CD4-positive, alpha-beta memory T cell (primary cell): ENCODE data around the gene UBR7. TPM values are rescaled to one million over a fixed set of nuclear protein-coding genes. Genes with fewer than 3 reads are reported as not detected.
A peak's percentile ranks its signal among the peaks of the same experiment; 100 is the strongest.

Experiments used
- CTCF ChIA-PET: fragments of 350-600 bp; sonication (Branson Sonifier 250); formaldehyde crosslinking; loops from one replicate; lab custom pipeline; 2021; ENCODE audit warnings: inconsistent platforms; ENCODE audit not compliant: partially characterized antibody; lab: Charles Lee
- POLR2A ChIA-PET: fragments of 350-600 bp; sonication (Branson Sonifier 250); formaldehyde crosslinking; loops from one replicate; lab custom pipeline; 2021; ENCODE audit not compliant: partially characterized antibody; lab: Charles Lee
- DNase-seq, 5 donors: peaks; one replicate each; pipeline versions ENCODE4 v3.0.0 to v3.0.0-alpha.2; 2020 to 2022; ENCODE audit warnings: mixed read lengths in 1 of 5
- H3K27ac ChIP-seq: one replicate; pipeline ENCODE4 v1.7.0; 2013; ENCODE audit warnings: low read depth, low read length
- H3K27me3 ChIP-seq: 2 replicates; pipeline ENCODE4 v1.7.0; 2013; ENCODE audit warnings: mild to moderate bottlenecking, low read length, moderate library complexity; ENCODE audit not compliant: insufficient read depth
- H3K36me3 ChIP-seq: 2 replicates; pipeline ENCODE4 v1.7.0; 2013; ENCODE audit warnings: mild to moderate bottlenecking, low read length, moderate library complexity; ENCODE audit not compliant: insufficient read depth
- H3K4me1 ChIP-seq: 2 replicates; pipeline ENCODE4 v1.7.0; 2013; ENCODE audit warnings: mild to moderate bottlenecking, low read length, moderate library complexity; ENCODE audit not compliant: insufficient read depth
- H3K4me3 ChIP-seq, 2 donors: one replicate each; pipeline ENCODE4 v1.7.0; 2013; ENCODE audit warnings: low read length in 2 of 2, mild to moderate bottlenecking in 1 of 2
- H3K9me3 ChIP-seq, 2 donors: one replicate each; pipeline ENCODE4 v1.7.0; 2013; ENCODE audit warnings: low read length in 2 of 2, control low read depth in 1 of 2; ENCODE audit not compliant: control insufficient read depth in 1 of 2
- H3K27ac Mint-ChIP-seq, 7 donors: one replicate each; pipeline ENCODE4 v1.8.0; 2020 to 2021; ENCODE audit warnings: mixed read lengths in 7 of 7, mild to moderate bottlenecking in 6 of 7, inconsistent platforms in 3 of 7, moderate library complexity in 3 of 7
- H3K27me3 Mint-ChIP-seq, 2 donors: one replicate each; pipeline ENCODE4 v1.8.0; 2020 to 2021; ENCODE audit warnings: mixed read lengths in 2 of 2
- H3K36me3 Mint-ChIP-seq, 2 donors: one replicate each; pipeline ENCODE4 v1.8.0; 2020 to 2021; ENCODE audit warnings: mixed read lengths in 2 of 2, inconsistent platforms in 1 of 2, mild to moderate bottlenecking in 1 of 2
- H3K4me1 Mint-ChIP-seq, 4 donors: one replicate each; pipeline ENCODE4 v1.8.0; 2020 to 2021; ENCODE audit warnings: mixed read lengths in 4 of 4, mild to moderate bottlenecking in 1 of 4
- H3K4me3 Mint-ChIP-seq, 8 donors: one replicate each; pipeline ENCODE4 v1.8.0; 2020 to 2021; ENCODE audit warnings: mixed read lengths in 8 of 8, mild to moderate bottlenecking in 7 of 8, moderate library complexity in 6 of 8, inconsistent platforms in 3 of 8
- H3K9me3 Mint-ChIP-seq, 8 donors: one replicate each; pipeline ENCODE4 v1.8.0; 2020 to 2021; ENCODE audit warnings: mixed read lengths in 8 of 8, mild to moderate bottlenecking in 5 of 8, inconsistent platforms in 3 of 8, moderate library complexity in 1 of 8
- intact Hi-C: fragments of 100-400 bp; cut with micrococcal nuclease; formaldehyde crosslinking; loops from one replicate; pipeline ENCODE4 v1.15.1; 2023
- polyA plus RNA-seq, 2 donors: library from polyadenylated mRNA; unstranded; fragments of 300-500 nt; fragmentation: Illumina TruSeq; gene quantifications; one replicate each; pipeline ENCODE4 v1.2.3, GENCODE V29; 2021
- total RNA-seq, 2 experiments: library from RNA; stranded (reverse); gene quantifications; one replicate each; pipeline ENCODE4 v1.2.3, GENCODE V29; 2021

UBR7 gene
- total and polyA plus RNA-seq, 4 experiments from 2014 or later: 17.5 to 47.8 (median 23.1) TPM

- H3K36me3 ChIP-seq: peaks cover 32% of the 10 kb centered on the region
- H3K27me3 Mint-ChIP-seq: no peaks in the 10 kb centered on the region
- no peaks in the 10 kb centered on the region for H3K9me3 ChIP-seq
- H3K36me3 Mint-ChIP-seq: peaks cover 48 to 70% of the 10 kb centered on the region in 2 donors
- H3K4me1 ChIP-seq: no peaks in the 10 kb centered on the region
- H3K27me3 ChIP-seq: no peaks in the 10 kb centered on the region
- no peak overlapping the region for H3K27ac ChIP-seq
- H3K27ac Mint-ChIP-seq: no peak overlapping the region
- DNase-seq: no peak
- no peak overlapping the region for H3K4me3 ChIP-seq
- ChIA-PET POLR2A (no interaction called here), CTCF (no interaction called here)
- H3K9me3 Mint-ChIP-seq: no peaks in the 10 kb centered on the region
- H3K4me3 Mint-ChIP-seq: no peak overlapping the region
- no peaks in the 10 kb centered on the region for H3K4me1 Mint-ChIP-seq
- intact Hi-C loops: no loop called here
Observed at GRCh38 chr14:93245764-93246420, 38.8 kb downstream of the UBR7 start.

GRCh38 chr14:93246534-93246933 is 39.5 kb downstream of the UBR7 start:
- ChIA-PET CTCF (no interaction called here), POLR2A (no interaction called here)
- Mint-ChIP-seq H3K36me3 (peaks cover 49 to 75% of the 10 kb centered on the region in 2 donors), H3K4me1 (no peaks in the 10 kb centered on the region), H3K27ac (no peak overlapping the region), H3K9me3 (no peaks in the 10 kb centered on the region), H3K27me3 (no peaks in the 10 kb centered on the region), H3K4me3 (no peak overlapping the region)
- peaks cover 32% of the 10 kb centered on the region for H3K36me3 ChIP-seq
- intact Hi-C loops: no loop called here
- H3K27me3 ChIP-seq: no peaks in the 10 kb centered on the region
- no peak overlapping the region for H3K27ac ChIP-seq
- DNase-seq: no peak
- no peak overlapping the region for H3K4me3 ChIP-seq
- H3K4me1 ChIP-seq: no peaks in the 10 kb centered on the region
- no peaks in the 10 kb centered on the region for H3K9me3 ChIP-seq

GRCh38 chr14:93249128-93249831 is 42.2 kb downstream of the UBR7 start:
- H3K27me3 ChIP-seq: no peaks in the 10 kb centered on the region
- DNase-seq: no peak
- H3K4me1 Mint-ChIP-seq: peaks cover 0 to 2% (median 0%) of the 10 kb centered on the region in 4 donors
- CTCF ChIA-PET: interaction anchor here (1.3 kb wide), 1 partner anchor 14 kb away, joined by 3 read pairs; no protein-coding TSS in a partner anchor
- peaks cover 18% of the 10 kb centered on the region for H3K36me3 ChIP-seq
- H3K9me3 Mint-ChIP-seq: no peaks in the 10 kb centered on the region
- H3K36me3 Mint-ChIP-seq: peaks cover 34 to 57% of the 10 kb centered on the region in 2 donors
- peak overlapping the region in 4 of 7 donors; percentile 44 to 85 (median 57) for H3K27ac Mint-ChIP-seq
- H3K4me3 ChIP-seq: no peak overlapping the region
- no peaks in the 10 kb centered on the region for H3K9me3 ChIP-seq
- H3K4me3 Mint-ChIP-seq: no peak overlapping the region
- intact Hi-C loops: no loop called here
- POLR2A ChIA-PET: no interaction called here
- no peaks in the 10 kb centered on the region for H3K4me1 ChIP-seq
- H3K27me3 Mint-ChIP-seq: no peaks in the 10 kb centered on the region
- no peak overlapping the region for H3K27ac ChIP-seq

- POLR2A ChIA-PET: no interaction called here
- no peak overlapping the region for H3K4me3 ChIP-seq
- Mint-ChIP-seq H3K9me3 (peaks cover 0 to 1% (median 0%) of the 10 kb centered on the region in 8 donors), H3K4me3 (no peak overlapping the region), H3K36me3 (peaks cover 33 to 35% of the 10 kb centered on the region in 2 donors), H3K27me3 (no peaks in the 10 kb centered on the region), H3K27ac (no peak overlapping the region), H3K4me1 (peaks cover 2 to 14% (median 10%) of the 10 kb centered on the region in 4 donors)
- no peaks in the 10 kb centered on the region for H3K4me1 ChIP-seq
- no peaks in the 10 kb centered on the region for H3K27me3 ChIP-seq
- intact Hi-C loops: no loop called here
- H3K36me3 ChIP-seq: peaks cover 14% of the 10 kb centered on the region
- no peak for DNase-seq
- H3K9me3 ChIP-seq: no peaks in the 10 kb centered on the region
- H3K27ac ChIP-seq: no peak overlapping the region
- CTCF ChIA-PET: interaction anchor here (1.2 kb wide), 1 partner anchor 44 kb away, joined by 3 read pairs; no protein-coding TSS in a partner anchor
Observed at GRCh38 chr14:93262446-93262845, 55.4 kb downstream of the UBR7 start.

- ChIA-PET CTCF (interaction anchor here (1.0 kb wide), 1 partner anchor 13 kb away, joined by 4 read pairs; no protein-coding TSS in a partner anchor), POLR2A (no interaction called here)
- peak overlapping the region in 2 of 7 donors; percentile 2 to 10 for H3K27ac Mint-ChIP-seq
Observed at GRCh38 chr14:93263416-93263815, 56.4 kb downstream of the UBR7 start.

GRCh38 chr14:93266127-93266526 is 59.1 kb downstream of the UBR7 start:
- Histone ChIP-seq H3K27ac (no peak overlapping the region), H3K27me3 (no peaks in the 10 kb centered on the region), H3K9me3 (no peaks in the 10 kb centered on the region), H3K36me3 (peaks cover 14% of the 10 kb centered on the region), H3K4me3 (no peak overlapping the region), H3K4me1 (no peaks in the 10 kb centered on the region)
- peaks cover 22 to 37% of the 10 kb centered on the region in 2 donors for H3K36me3 Mint-ChIP-seq
- intact Hi-C loops: no loop called here
- H3K9me3 Mint-ChIP-seq: peaks cover 0 to 1% (median 0%) of the 10 kb centered on the region in 8 donors
- H3K4me1 Mint-ChIP-seq: peaks cover 6 to 25% (median 16%) of the 10 kb centered on the region in 4 donors
- ChIA-PET CTCF (no interaction called here), POLR2A (no interaction called here)
- H3K4me3 Mint-ChIP-seq: no peak overlapping the region
- no peak for DNase-seq
- no peaks in the 10 kb centered on the region for H3K27me3 Mint-ChIP-seq
- H3K27ac Mint-ChIP-seq: peak overlapping the region in 4 of 7 donors; percentile 18 to 64 (median 56)

More at GRCh38 chr14:93263416-93263815, 56.4 kb downstream of the UBR7 start:
- H3K27me3 Mint-ChIP-seq: no peaks in the 10 kb centered on the region
- peaks cover 31 to 38% of the 10 kb centered on the region in 2 donors for H3K36me3 Mint-ChIP-seq
- Histone ChIP-seq H3K27me3 (no peaks in the 10 kb centered on the region), H3K27ac (no peak overlapping the region), H3K36me3 (peaks cover 14% of the 10 kb centered on the region), H3K4me1 (no peaks in the 10 kb centered on the region), H3K4me3 (no peak overlapping the region), H3K9me3 (no peaks in the 10 kb centered on the region)
- intact Hi-C loops: no loop called here
- peaks cover 6 to 22% (median 16%) of the 10 kb centered on the region in 4 donors for H3K4me1 Mint-ChIP-seq
- H3K9me3 Mint-ChIP-seq: peaks cover 0 to 1% (median 0%) of the 10 kb centered on the region in 8 donors
- no peak for DNase-seq
- no peak overlapping the region for H3K4me3 Mint-ChIP-seq

GRCh38 chr14:93267149-93267711 is 60.2 kb downstream of the UBR7 start:
- H3K36me3 ChIP-seq: peaks cover 14% of the 10 kb centered on the region
- no peak for DNase-seq
- intact Hi-C loops: no loop called here
- no peak overlapping the region for H3K4me3 ChIP-seq
- peaks cover 0 to 1% (median 0%) of the 10 kb centered on the region in 8 donors for H3K9me3 Mint-ChIP-seq
- H3K4me1 Mint-ChIP-seq: peaks cover 8 to 26% (median 17%) of the 10 kb centered on the region in 4 donors
- CTCF ChIA-PET: interaction anchor here (1.8 kb wide), 1 partner anchor 10 kb away, joined by 5 read pairs; no protein-coding TSS in a partner anchor
- peaks cover 19 to 34% of the 10 kb centered on the region in 2 donors for H3K36me3 Mint-ChIP-seq
- no peaks in the 10 kb centered on the region for H3K9me3 ChIP-seq
- H3K27me3 Mint-ChIP-seq: no peaks in the 10 kb centered on the region
- no peaks in the 10 kb centered on the region for H3K27me3 ChIP-seq
- no peak overlapping the region for H3K4me3 Mint-ChIP-seq
- H3K4me1 ChIP-seq: no peaks in the 10 kb centered on the region
- peak overlapping the region in 2 of 7 donors; percentile 5 for H3K27ac Mint-ChIP-seq
- POLR2A ChIA-PET: no interaction called here
- H3K27ac ChIP-seq: no peak overlapping the region
